Measurements from ENCODE around the gene HSF2BP.

DNA sequence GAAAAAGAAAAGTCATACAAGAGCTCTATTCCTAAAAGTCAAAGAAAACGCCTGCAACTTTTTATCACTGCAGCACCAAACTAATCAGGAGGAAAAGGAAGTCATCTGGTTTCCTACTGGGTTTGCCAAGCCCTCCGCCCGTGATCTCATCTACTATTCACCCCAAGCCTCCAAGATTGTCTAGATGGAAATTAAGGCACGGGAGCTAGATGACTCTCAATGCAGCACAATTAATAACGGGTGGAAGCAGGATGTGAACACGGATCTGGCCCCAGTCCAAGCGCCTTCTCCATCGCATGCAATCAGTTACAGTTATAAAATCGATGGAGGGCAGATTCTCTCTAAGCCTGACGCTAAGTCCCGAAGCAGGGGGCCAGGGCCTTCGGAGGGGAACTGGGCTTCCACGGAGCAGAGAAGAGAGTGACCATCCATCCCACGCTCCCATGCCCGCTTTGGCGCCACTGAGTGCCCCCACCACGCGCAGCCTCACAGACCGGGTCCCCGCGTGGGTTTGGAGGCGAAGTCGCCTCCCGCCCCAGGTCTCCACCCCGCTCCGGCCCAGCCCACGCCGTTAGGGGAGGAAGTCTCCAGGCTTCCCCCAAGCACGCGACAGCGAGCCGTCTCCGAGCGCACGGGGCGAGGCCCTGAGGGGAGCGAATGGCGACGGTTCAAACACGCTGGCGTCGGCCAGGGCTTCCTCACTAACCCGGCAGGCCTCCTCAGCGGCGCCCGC lies 1.8 kb downstream of the HSF2BP start:
- no peak for TF ChIP-seq POLR2AphosphoS5 (IDR thresholded peaks at IDR 0.05)
- TF ChIP-seq POLR2A (IDR thresholded peaks at IDR 0.05), result no peak

Measured in suprapubic skin (tissue), 4 donors.